Vagina (tissue), 2 donors: Measurements from ENCODE around the gene NAP1L4.

Experiments used
- POLR2A ChIP-seq, 2 donors: fragments of 450-650 bp; IDR thresholded peaks; one replicate each; pipeline ENCODE4 v1.6.1; 2017; ENCODE audit warnings: antibody characterized with exemption in 2 of 2, mild to moderate bottlenecking in 2 of 2, moderate library complexity in 2 of 2
- POLR2AphosphoS5 ChIP-seq, 2 donors: sonication (generic); formaldehyde crosslinking; IDR thresholded peaks; one replicate each; pipeline ENCODE4 v1.9.0; 2017; ENCODE audit warnings: antibody characterized with exemption in 2 of 2, mild to moderate bottlenecking in 2 of 2, low read depth in 1 of 2; ENCODE audit not compliant: insufficient read depth in 1 of 2
- TF ChIP-seq, protein P1 (sequence below), 3 experiments: fragments of 450-650 bp in 2 of 3; fragments of 200-600 bp in 1 of 3; sonication (generic) in 1 of 3; IDR thresholded peaks; one replicate each; pipeline ENCODE4 v1.5.1; 2017 to 2019; ENCODE audit warnings: antibody characterized with exemption in 3 of 3, mild to moderate bottlenecking in 2 of 3, moderate library complexity in 2 of 3

DNA sequence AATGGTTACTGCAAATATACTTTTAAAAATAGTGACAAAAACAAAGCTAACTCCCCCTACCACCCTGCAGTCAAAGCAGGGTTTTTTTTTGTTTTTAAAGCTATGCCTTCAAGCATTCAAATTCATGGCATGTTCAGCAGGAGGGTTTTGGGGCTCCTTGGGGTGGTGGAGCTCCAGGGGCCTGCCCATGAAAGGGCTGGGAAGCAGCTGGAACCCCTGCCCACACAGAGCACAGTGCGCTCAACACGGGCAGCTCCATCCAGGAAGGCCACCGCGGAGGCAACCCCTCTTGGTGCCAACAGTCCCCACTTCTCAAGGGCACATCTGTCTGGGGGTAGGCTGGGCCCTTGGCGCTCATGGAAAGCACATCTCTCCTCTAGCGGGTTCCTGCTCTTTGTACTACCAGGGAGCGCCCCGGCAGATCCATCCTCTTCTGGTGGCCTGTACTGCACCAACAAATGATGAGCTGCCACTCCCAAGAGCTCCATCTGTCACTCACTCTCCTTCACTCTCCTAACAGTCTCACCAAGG lies 46.3 kb downstream of the NAP1L4 start:
- TF ChIP-seq, protein P1, sequence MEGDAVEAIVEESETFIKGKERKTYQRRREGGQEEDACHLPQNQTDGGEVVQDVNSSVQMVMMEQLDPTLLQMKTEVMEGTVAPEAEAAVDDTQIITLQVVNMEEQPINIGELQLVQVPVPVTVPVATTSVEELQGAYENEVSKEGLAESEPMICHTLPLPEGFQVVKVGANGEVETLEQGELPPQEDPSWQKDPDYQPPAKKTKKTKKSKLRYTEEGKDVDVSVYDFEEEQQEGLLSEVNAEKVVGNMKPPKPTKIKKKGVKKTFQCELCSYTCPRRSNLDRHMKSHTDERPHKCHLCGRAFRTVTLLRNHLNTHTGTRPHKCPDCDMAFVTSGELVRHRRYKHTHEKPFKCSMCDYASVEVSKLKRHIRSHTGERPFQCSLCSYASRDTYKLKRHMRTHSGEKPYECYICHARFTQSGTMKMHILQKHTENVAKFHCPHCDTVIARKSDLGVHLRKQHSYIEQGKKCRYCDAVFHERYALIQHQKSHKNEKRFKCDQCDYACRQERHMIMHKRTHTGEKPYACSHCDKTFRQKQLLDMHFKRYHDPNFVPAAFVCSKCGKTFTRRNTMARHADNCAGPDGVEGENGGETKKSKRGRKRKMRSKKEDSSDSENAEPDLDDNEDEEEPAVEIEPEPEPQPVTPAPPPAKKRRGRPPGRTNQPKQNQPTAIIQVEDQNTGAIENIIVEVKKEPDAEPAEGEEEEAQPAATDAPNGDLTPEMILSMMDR (IDR thresholded peaks at IDR 0.05): no peak
- TF ChIP-seq POLR2A (IDR thresholded peaks at IDR 0.05) (no peak), POLR2AphosphoS5 (IDR thresholded peaks at IDR 0.05; ENCODE audit: insufficient read depth in 1 of 2, low read depth in 1 of 2) (no peak)
